AG04450 (cell line): Measurements from ENCODE around the gene DNAJC22. TPM values are rescaled to one million over a fixed set of nuclear protein-coding genes. Genes with fewer than 3 reads are reported as not detected.

Source experiments
- CTCF ChIA-PET: fragments of 300-600, 350-600 bp; formaldehyde crosslinking; extraction: SDS; loops from one replicate; lab custom pipeline; 2022; ENCODE audit warnings: antibody characterized with exemption, inconsistent platforms; lab: Charles Lee
- POLR2A ChIA-PET: fragments of 350-600 bp; formaldehyde crosslinking; extraction: SDS; loops from one replicate; lab custom pipeline; 2021; ENCODE audit warnings: antibody characterized with exemption, inconsistent platforms; lab: Yijun Ruan, JAX
- DNase-seq: peaks from one replicate; pipeline ENCODE4 v3.0.0-alpha.2; 2011; ENCODE audit warnings: low read depth, low spot score
- H3K27ac ChIP-seq: one replicate; pipeline ENCODE4 v1.5.1; 2012; ENCODE audit warnings: low read depth, low read length, control low read depth
- H3K27me3 ChIP-seq: one replicate; pipeline ENCODE4 v1.6.0; 2012; ENCODE audit warnings: low read length; ENCODE audit not compliant: control insufficient read depth, insufficient read depth
- H3K4me3 ChIP-seq: 2 replicates; pipeline ENCODE4 v1.5.1; 2011; ENCODE audit warnings: mild to moderate bottlenecking, low read depth, low read length, control low read depth
- H3K9me3 ChIP-seq: 2 replicates; pipeline ENCODE4 v1.5.1; 2012; ENCODE audit warnings: low read length; ENCODE audit not compliant: control insufficient read depth, insufficient read depth
- CTCF ChIP-seq: IDR thresholded peaks from 2 replicates; pipeline ENCODE4 v1.5.1; 2011; ENCODE audit warnings: low read depth, low read length, control low read depth, inconsistent platforms
- polyA plus RNA-seq: library from polyadenylated mRNA; depleted of rRNA; stranded (reverse); fragments of >200 nt; gene quantifications from 2 replicates; pipeline ENCODE4 v1.2.3, GENCODE V29; 2011

DNAJC22 gene
- polyA plus RNA-seq, 1 experiment: 12.2 TPM

DNA sequence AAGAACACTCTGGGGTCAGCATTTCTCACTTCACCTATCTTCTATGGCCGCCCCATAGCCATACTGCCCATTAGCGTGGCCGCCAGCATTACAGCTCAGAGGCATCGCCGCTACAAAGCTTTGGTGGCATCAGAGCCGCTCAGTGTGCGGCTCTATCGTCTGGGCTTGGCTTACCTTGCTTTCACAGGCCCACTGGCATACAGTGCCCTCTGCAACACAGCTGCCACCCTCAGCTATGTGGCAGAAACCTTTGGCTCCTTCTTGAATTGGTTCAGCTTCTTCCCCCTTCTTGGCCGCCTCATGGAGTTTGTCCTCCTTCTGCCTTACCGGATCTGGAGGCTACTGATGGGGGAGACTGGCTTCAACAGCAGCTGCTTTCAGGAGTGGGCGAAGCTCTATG, 2.6 kb downstream of the DNAJC22 start:
- CTCF ChIA-PET: interaction anchor here (0.7 to 5.5 kb wide), 4 partner anchors 8 to 163 kb away, joined by 3 to 123 read pairs (median 30); no protein-coding TSS in a partner anchor
- H3K27ac ChIP-seq: no peak overlapping the region
- POLR2A ChIA-PET: no interaction called here

DNA sequence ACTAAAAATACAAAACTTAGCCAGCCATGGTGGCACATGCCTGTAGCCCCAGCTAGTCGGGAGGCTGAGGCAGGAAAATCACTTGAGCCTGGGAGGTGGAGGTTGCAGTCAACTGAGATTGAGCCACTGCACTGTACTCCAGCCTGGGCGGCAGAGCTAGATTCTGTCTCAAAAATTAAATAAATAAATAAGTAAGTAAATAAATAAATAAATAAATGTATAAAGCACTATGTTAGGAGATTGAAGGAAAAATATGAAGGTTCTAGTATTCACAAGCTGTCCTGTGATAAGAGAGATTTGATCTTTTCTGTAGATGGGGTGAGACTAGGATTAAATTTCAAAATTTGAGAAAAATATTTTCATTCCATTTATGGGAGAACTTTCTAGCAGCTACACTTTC, 5.7 kb downstream of the DNAJC22 start:
- no peaks in the 10 kb centered on the region for H3K9me3 ChIP-seq
- H3K27ac ChIP-seq: no peak overlapping the region
- ChIA-PET CTCF (interaction anchor here (1.3 to 2.7 kb wide), 4 partner anchors 10 to 162 kb away, joined by 3 to 13 read pairs (median 6); partner anchors contain the start of gene SPATS2), POLR2A (interaction anchor here (0.6 to 1.4 kb wide), 2 partner anchors 15 to 70 kb away, joined by 3 to 4 read pairs; partner anchors contain the start of gene SPATS2)
- DNase-seq: no peak
- peaks cover 2% of the 10 kb centered on the region for H3K27me3 ChIP-seq
- H3K4me3 ChIP-seq: no peak overlapping the region
- no peak for TF ChIP-seq CTCF

More for the DNA sequence above, 2.6 kb downstream of the DNAJC22 start:
- TF ChIP-seq CTCF: no peak
- no peaks in the 10 kb centered on the region; the same call in 1 of the 2 replicates for H3K9me3 ChIP-seq
- no peak overlapping the region for H3K4me3 ChIP-seq
- DNase-seq: no peak
- peaks cover 30% of the 10 kb centered on the region for H3K27me3 ChIP-seq

- no peak for DNase-seq
- POLR2A ChIA-PET: no interaction called here
- CTCF ChIA-PET: interaction anchor here (2.8 to 7.4 kb wide), 5 partner anchors 8 to 156 kb away, joined by 13 to 454 read pairs (median 37); partner anchors contain the start of gene DNAJC22
- no peak overlapping the region for H3K4me3 ChIP-seq
- H3K27me3 ChIP-seq: no peaks in the 10 kb centered on the region
- TF ChIP-seq CTCF: no peak
- no peak overlapping the region for H3K27ac ChIP-seq
- no peaks in the 10 kb centered on the region for H3K9me3 ChIP-seq
Observed at GRCh38 chr12:49355913-49356312, 9.2 kb downstream of the DNAJC22 start.

- peak; percentile 56 for TF ChIP-seq CTCF
- CTCF ChIA-PET: interaction anchor here (0.6 to 7.4 kb wide), 40 partner anchors 9 to 351 kb away, joined by 3 to 454 read pairs (median 6); partner anchors contain the start of genes C1QL4, DNAJC22, SPATS2 and TROAP
- POLR2A ChIA-PET: interaction anchor here (0.5 to 1.5 kb wide), 4 partner anchors 10 to 224 kb away, joined by 4 to 5 read pairs (median 4); partner anchors contain the start of gene SPATS2
- H3K27ac ChIP-seq: no peak overlapping the region
- DNase-seq: peak; percentile 32
- H3K9me3 ChIP-seq: no peaks in the 10 kb centered on the region
- H3K27me3 ChIP-seq: no peaks in the 10 kb centered on the region
- no peak overlapping the region for H3K4me3 ChIP-seq
Observed at GRCh38 chr12:49357103-49357678, 10.5 kb downstream of the DNAJC22 start.

GRCh38 chr12:49358483-49359141, 11.9 kb downstream of the DNAJC22 start:
- Histone ChIP-seq H3K4me3 (no peak overlapping the region), H3K27me3 (no peaks in the 10 kb centered on the region), H3K9me3 (no peaks in the 10 kb centered on the region), H3K27ac (no peak overlapping the region)
- DNase-seq: no peak
- POLR2A ChIA-PET: interaction anchor here (1.0 to 1.5 kb wide), 7 partner anchors 8 to 228 kb away, joined by 3 to 12 read pairs (median 3); partner anchors contain the start of gene SPATS2
- CTCF ChIA-PET: interaction anchor here (0.6 to 7.4 kb wide), 68 partner anchors 10 to 632 kb away, joined by 3 to 454 read pairs (median 5); partner anchors contain the start of genes C1QL4, DNAJC22, KCNH3 and PRPH
- peak; percentile 82 for TF ChIP-seq CTCF
